Measurements from ENCODE around the gene ELL2.

ELL2 gene

GRCh38 chr5:95921501-95921900 is 40.1 kb downstream of the ELL2 start:
- H3K27me3 Mint-ChIP-seq, result no peaks in the 10 kb centered on the region

GRCh38 chr5:95920822-95921221 is 40.8 kb downstream of the ELL2 start:
- H3K4me1 Mint-ChIP-seq, result peaks cover 25% of the 10 kb centered on the region
- H3K27me3 Mint-ChIP-seq, result no peaks in the 10 kb centered on the region
- H3K27ac Mint-ChIP-seq, result no peak overlapping the region
- DNase-seq, result no peak
- no peaks in the 10 kb centered on the region for H3K9me3 Mint-ChIP-seq
- H3K36me3 Mint-ChIP-seq (ENCODE audit: low read depth), result peaks cover 16% of the 10 kb centered on the region
- ATAC-seq, result no peak
- no peak overlapping the region for H3K4me3 Mint-ChIP-seq

More at GRCh38 chr5:95921501-95921900, 40.1 kb downstream of the ELL2 start:
- Mint-ChIP-seq H3K9me3 (no peaks in the 10 kb centered on the region), H3K4me1 (peaks cover 23% of the 10 kb centered on the region), H3K27ac (no peak overlapping the region), H3K36me3 (ENCODE audit: low read depth) (peaks cover 13% of the 10 kb centered on the region), H3K4me3 (no peak overlapping the region)
- no peak for DNase-seq
- ATAC-seq, result no peak

DNA sequence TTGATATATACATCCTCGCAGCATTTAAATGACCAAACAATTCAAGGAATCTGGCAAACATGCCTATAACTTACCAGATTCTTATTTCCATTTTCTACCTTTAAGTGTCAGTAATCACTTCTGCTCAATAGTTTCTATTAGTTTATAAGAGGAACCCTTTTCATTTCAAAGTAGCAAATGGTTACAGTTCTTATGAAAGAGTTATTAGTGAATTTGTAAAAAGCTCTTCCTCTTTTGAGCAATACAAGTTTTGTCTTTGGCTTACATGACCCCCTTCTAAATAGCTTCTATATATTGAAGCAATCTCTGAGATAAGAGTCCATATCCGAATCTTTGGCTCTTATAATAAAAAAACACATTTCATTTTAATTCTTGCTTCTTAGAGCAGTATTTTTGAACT is 42.0 kb downstream of the ELL2 start:
- H3K27ac Mint-ChIP-seq, result no peak overlapping the region
- peaks cover 17% of the 10 kb centered on the region for H3K4me1 Mint-ChIP-seq
- no peaks in the 10 kb centered on the region for H3K27me3 Mint-ChIP-seq
- H3K9me3 Mint-ChIP-seq, result no peaks in the 10 kb centered on the region
- ATAC-seq (no peak), DNase-seq (no peak)
- peaks cover 21% of the 10 kb centered on the region for H3K36me3 Mint-ChIP-seq (ENCODE audit: low read depth)
- H3K4me3 Mint-ChIP-seq, result no peak overlapping the region

DNA sequence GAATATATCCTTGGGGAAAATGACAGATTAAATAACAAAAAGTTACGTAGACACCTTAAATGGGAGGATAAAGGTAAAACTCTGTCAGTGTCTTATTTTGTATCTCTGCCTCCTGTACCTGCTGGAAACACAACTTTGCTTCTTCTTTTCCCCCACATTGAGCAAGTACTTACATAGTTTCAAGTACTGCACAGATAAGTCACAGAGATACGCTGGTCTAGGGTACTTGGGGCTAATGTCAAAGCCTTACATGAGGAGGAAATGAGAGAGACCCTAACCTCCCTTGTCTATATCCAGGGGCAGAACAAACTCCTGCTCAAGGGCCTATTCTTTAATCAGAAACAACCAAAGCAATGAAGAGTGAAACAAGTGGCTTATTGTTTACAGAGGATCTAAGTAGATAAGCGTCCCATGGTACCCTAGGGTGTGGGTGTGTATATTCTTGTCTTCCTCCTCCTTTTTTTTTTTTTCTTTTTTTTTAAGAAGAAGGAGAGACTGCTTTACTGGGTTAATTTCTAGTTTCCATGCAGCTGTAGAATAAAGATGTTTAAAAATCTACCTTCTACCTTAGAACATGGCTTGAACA is 43.1 kb downstream of the ELL2 start:
- Mint-ChIP-seq H3K27me3 (no peaks in the 10 kb centered on the region), H3K9me3 (no peaks in the 10 kb centered on the region), H3K4me3 (no peak overlapping the region), H3K36me3 (ENCODE audit: low read depth) (peaks cover 20% of the 10 kb centered on the region), H3K4me1 (peaks cover 10% of the 10 kb centered on the region), H3K27ac (no peak overlapping the region)
- DNase-seq (no peak), ATAC-seq (no peak)

DNA sequence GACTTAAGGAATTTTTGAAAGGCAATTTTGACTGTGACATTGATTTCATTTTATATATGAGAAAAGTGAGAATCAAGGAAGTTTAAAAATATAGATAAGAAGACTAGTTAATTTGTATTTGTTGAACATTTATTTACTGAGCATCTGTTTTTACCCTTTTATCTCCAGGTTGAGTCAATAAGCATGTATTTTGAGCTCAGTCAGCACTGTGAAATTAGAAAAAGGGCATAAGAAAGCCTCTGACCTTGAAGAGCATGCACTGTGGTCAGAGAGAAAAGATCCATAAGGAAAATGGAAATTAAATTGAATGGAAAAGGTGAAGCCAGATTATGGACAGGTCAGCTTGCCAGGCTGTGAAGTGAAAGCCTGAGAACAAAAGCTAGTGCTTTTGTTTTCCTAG is 44.4 kb downstream of the ELL2 start:
- no peak overlapping the region for H3K4me3 Mint-ChIP-seq
- H3K4me1 Mint-ChIP-seq, result peaks cover 10% of the 10 kb centered on the region
- no peak for DNase-seq
- no peaks in the 10 kb centered on the region for H3K9me3 Mint-ChIP-seq
- no peaks in the 10 kb centered on the region for H3K27me3 Mint-ChIP-seq
- peaks cover 25% of the 10 kb centered on the region for H3K36me3 Mint-ChIP-seq (ENCODE audit: low read depth)
- ATAC-seq, result no peak
- no peak overlapping the region for H3K27ac Mint-ChIP-seq

GRCh38 chr5:95916687-95917085 is 45.0 kb downstream of the ELL2 start:
- Mint-ChIP-seq H3K36me3 (ENCODE audit: low read depth) (peaks cover 28% of the 10 kb centered on the region), H3K4me1 (peaks cover 10% of the 10 kb centered on the region), H3K27ac (no peak overlapping the region), H3K27me3 (no peaks in the 10 kb centered on the region), H3K4me3 (no peak overlapping the region), H3K9me3 (no peaks in the 10 kb centered on the region)
- ATAC-seq (no peak), DNase-seq (no peak)

DNA sequence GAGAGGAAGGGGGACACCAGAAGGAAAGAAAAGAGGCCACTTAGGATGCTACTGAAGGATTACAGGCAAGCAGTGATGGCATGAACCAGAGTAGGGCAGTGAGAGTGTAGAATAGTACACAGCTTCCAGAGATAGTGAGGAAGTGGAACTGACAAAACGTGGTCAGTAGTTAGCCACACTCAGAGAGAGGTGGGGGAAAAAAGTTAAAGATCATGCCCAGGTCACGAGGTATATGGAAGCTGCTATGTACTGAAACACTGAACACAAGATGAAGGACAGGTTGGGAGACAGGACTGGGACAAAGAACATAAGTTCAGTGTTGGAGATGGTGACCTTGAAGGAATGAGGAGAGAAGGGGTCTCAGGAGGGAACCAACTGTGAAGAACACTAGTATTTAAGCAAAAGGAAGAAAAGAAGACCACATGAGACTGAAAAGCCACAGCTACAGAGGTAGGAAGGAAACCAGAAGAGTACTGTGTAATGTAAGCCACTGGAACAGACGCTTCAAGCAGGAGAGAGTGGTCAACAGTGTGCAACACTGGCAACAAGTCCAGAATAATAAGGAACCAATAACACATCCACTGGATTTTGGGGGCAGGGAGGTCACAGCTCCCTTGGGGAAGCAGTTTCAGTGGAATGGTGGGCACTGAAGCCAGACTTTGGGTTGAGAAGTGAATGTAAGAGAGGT is 45.5 kb downstream of the ELL2 start:
- no peak overlapping the region for H3K27ac Mint-ChIP-seq
- no peak for ATAC-seq
- peaks cover 31% of the 10 kb centered on the region for H3K36me3 Mint-ChIP-seq (ENCODE audit: low read depth)
- no peaks in the 10 kb centered on the region for H3K27me3 Mint-ChIP-seq
- no peak overlapping the region for H3K4me3 Mint-ChIP-seq
- DNase-seq, result no peak
- H3K4me1 Mint-ChIP-seq, result peaks cover 10% of the 10 kb centered on the region
- no peaks in the 10 kb centered on the region for H3K9me3 Mint-ChIP-seq

DNA sequence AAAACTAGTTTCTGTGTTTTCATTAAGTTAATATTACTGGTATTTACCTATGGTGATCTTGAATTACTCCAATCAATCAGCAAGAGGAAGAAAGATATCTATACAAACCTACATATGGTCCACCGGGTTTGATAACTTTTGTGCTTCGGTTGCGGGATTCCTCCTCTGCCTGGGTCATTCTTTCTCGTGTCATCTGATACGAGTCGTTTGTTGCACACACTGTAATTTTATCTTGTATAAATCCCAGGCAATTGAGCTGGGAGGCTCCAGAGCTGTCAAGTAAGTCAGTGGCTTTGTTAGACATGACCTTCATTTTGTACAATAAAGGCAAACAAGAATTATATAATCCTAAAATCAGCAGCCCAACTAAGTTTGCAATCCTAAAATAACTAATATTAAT is 48.0 kb downstream of the ELL2 start:
- Mint-ChIP-seq H3K4me3 (no peak overlapping the region), H3K9me3 (no peaks in the 10 kb centered on the region), H3K4me1 (peaks cover 12% of the 10 kb centered on the region), H3K36me3 (ENCODE audit: low read depth) (peaks cover 43% of the 10 kb centered on the region), H3K27ac (no peak overlapping the region), H3K27me3 (no peaks in the 10 kb centered on the region)
- DNase-seq, result no peak
- ATAC-seq, result no peak

DNA sequence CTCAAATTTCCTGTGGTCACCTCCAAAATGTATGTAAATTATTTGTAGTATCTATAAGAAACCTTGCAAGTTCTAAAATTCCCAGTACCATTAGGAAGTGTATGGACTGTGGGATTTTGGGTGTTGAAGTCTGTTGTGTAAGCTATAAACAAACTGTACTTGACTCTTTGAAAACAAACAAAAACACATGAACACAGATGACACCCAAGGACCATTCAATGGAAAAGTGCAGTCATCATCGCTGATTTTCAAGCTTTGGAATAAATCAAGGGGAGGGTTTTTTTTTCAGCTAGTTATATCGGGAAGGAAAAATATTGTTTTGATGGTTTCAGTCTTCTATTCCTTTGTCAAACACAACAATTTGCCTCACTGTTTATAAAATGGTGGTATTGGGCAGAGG is 49.6 kb downstream of the ELL2 start:
- Mint-ChIP-seq H3K4me1 (peaks cover 17% of the 10 kb centered on the region), H3K27me3 (no peaks in the 10 kb centered on the region), H3K36me3 (ENCODE audit: low read depth) (peaks cover 49% of the 10 kb centered on the region), H3K27ac (no peak overlapping the region), H3K9me3 (no peaks in the 10 kb centered on the region), H3K4me3 (no peak overlapping the region)
- DNase-seq (no peak), ATAC-seq (no peak)

GRCh38 chr5:95910521-95910920 is 51.1 kb downstream of the ELL2 start:
- Mint-ChIP-seq H3K27ac (no peak overlapping the region), H3K36me3 (ENCODE audit: low read depth) (peaks cover 49% of the 10 kb centered on the region), H3K9me3 (no peaks in the 10 kb centered on the region), H3K27me3 (no peaks in the 10 kb centered on the region), H3K4me1 (peaks cover 9% of the 10 kb centered on the region), H3K4me3 (no peak overlapping the region)
- ATAC-seq (no peak), DNase-seq (no peak)

GRCh38 chr5:95909738-95910137 is 51.9 kb downstream of the ELL2 start:
- DNase-seq, result no peak
- Mint-ChIP-seq H3K27ac (no peak overlapping the region), H3K27me3 (no peaks in the 10 kb centered on the region), H3K4me1 (peaks cover 9% of the 10 kb centered on the region), H3K36me3 (ENCODE audit: low read depth) (peaks cover 52% of the 10 kb centered on the region), H3K4me3 (no peak overlapping the region), H3K9me3 (no peaks in the 10 kb centered on the region)
- no peak for ATAC-seq

- H3K27ac Mint-ChIP-seq, result no peak overlapping the region
- no peaks in the 10 kb centered on the region for H3K27me3 Mint-ChIP-seq
- no peak for ATAC-seq
Measured at GRCh38 chr5:95908799-95909198, 52.9 kb downstream of the ELL2 start.

DNA sequence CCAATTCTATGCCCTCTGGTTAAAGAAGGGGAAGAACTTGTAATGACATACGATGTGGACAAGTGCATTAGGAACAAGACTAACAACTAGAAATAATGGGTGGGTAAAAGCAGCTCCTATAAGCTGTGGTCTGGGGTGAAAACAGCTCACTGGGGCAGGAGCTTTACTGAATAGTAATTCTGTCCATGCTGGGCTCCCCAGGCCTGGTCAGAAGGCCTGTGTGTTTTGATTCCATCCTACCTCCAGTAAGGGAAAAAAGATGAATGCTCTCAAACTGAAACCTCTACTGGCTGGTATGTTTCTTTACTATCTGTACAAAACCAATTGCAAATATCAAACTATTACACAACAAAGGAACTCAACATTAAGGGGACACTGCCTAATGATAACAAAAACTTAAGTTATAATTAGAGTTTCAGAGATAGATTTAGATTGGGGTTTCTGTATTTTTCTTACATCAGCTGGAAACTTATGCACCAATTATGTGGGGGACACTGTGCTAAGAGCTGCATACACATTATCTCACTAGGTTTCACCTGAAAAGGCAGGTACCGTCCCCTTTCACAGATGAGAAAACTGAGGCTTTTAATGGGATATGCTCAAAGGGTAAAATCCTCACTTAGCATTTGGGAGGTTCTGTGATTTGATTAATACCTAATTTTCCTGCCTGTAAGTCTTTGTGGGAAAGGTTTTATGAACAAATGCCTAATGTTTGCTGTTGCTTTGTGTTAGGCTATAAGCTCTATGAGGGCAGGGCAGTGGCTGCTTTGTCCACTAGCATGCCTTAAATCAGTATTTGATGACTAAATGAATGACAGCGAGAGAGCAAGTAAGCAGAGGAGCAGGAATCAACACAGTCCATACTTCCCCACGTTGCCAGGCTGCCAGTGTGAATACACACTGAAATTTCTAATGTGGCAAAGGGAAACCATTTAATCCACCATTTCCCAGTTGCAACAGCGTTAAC is 53.6 kb downstream of the ELL2 start:
- ATAC-seq (no peak), DNase-seq (no peak)
- peaks cover 9% of the 10 kb centered on the region for H3K4me1 Mint-ChIP-seq
- no peaks in the 10 kb centered on the region for H3K9me3 Mint-ChIP-seq
- no peak overlapping the region for H3K4me3 Mint-ChIP-seq
- peaks cover 53% of the 10 kb centered on the region for H3K36me3 Mint-ChIP-seq (ENCODE audit: low read depth)
- H3K27ac Mint-ChIP-seq, result no peak overlapping the region
- H3K27me3 Mint-ChIP-seq, result no peaks in the 10 kb centered on the region

More at GRCh38 chr5:95908799-95909198, 52.9 kb downstream of the ELL2 start:
- Mint-ChIP-seq H3K36me3 (ENCODE audit: low read depth) (peaks cover 54% of the 10 kb centered on the region), H3K9me3 (no peaks in the 10 kb centered on the region), H3K4me3 (no peak overlapping the region), H3K4me1 (peaks cover 9% of the 10 kb centered on the region)
- no peak for DNase-seq

GRCh38 chr5:95907067-95907705 is 54.5 kb downstream of the ELL2 start:
- no peak overlapping the region for H3K27ac Mint-ChIP-seq
- no peak for DNase-seq
- no peak for ATAC-seq
- H3K36me3 Mint-ChIP-seq (ENCODE audit: low read depth), result peaks cover 52% of the 10 kb centered on the region
- H3K4me3 Mint-ChIP-seq, result no peak overlapping the region
- H3K27me3 Mint-ChIP-seq, result no peaks in the 10 kb centered on the region
- no peaks in the 10 kb centered on the region for H3K9me3 Mint-ChIP-seq
- peaks cover 11% of the 10 kb centered on the region for H3K4me1 Mint-ChIP-seq
